Measurements from ENCODE around the gene C16orf78.

GRCh38 chr16:49355933-49356665 lies 17.5 kb upstream of the C16orf78 start:
- TF ChIP-seq POLR2A (IDR thresholded peaks at IDR 0.05), result no peak
- no peak for TF ChIP-seq EP300 (IDR thresholded peaks at IDR 0.05)
- TF ChIP-seq, protein P1, sequence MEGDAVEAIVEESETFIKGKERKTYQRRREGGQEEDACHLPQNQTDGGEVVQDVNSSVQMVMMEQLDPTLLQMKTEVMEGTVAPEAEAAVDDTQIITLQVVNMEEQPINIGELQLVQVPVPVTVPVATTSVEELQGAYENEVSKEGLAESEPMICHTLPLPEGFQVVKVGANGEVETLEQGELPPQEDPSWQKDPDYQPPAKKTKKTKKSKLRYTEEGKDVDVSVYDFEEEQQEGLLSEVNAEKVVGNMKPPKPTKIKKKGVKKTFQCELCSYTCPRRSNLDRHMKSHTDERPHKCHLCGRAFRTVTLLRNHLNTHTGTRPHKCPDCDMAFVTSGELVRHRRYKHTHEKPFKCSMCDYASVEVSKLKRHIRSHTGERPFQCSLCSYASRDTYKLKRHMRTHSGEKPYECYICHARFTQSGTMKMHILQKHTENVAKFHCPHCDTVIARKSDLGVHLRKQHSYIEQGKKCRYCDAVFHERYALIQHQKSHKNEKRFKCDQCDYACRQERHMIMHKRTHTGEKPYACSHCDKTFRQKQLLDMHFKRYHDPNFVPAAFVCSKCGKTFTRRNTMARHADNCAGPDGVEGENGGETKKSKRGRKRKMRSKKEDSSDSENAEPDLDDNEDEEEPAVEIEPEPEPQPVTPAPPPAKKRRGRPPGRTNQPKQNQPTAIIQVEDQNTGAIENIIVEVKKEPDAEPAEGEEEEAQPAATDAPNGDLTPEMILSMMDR (IDR thresholded peaks at IDR 0.05), result no peak
